Measurements from ENCODE around the gene TREML1. TPM values are rescaled to one million over a fixed set of nuclear protein-coding genes. Genes with fewer than 3 reads are reported as not detected.

Gene TREML1
- not detected in 2 replicates for total RNA-seq

GRCh38 chr6:41153992-41154625, at the start of gene TREML1:
Gene TREML1, minus strand, starts transcription at chr6:41154347. Its CDS starts 59 bp downstream, at chr6:41154288.

GRCh38 chr6:41200901-41201763, 47.0 kb upstream of the TREML1 start, which contains the start of gene TREML2:
Gene TREML2, minus strand, starts transcription at chr6:41201149. Its CDS starts 141 bp downstream, at chr6:41201008.

GRCh38 chr6:41162687-41163418, 8.7 kb upstream of the TREML1 start, which contains the start of gene TREM2:
Gene TREM2, minus strand, starts transcription at chr6:41163116. Its CDS starts 34 bp downstream, at chr6:41163082.

Other genes starting within 250 kb of the TREML1 start
- under 0.01 TPM in 1 of 2 replicates, not detected in the other for gene UNC5CL, start 115.1 kb downstream of the TREML1 start, total RNA-seq
- gene TSPO2, start 111.9 kb downstream of the TREML1 start, total RNA-seq = not detected in 2 replicates
- gene APOBEC2, start 101.1 kb downstream of the TREML1 start, total RNA-seq = not detected in 2 replicates
- 9.6 and 13.6 TPM in 2 replicates for gene OARD1, start 82.0 kb downstream of the TREML1 start, total RNA-seq
- 12.6 and 14.8 TPM in 2 replicates for gene NFYA, start 81.4 kb downstream of the TREML1 start, total RNA-seq
- not detected in 2 replicates for gene TREM2, start 8.8 kb upstream of the TREML1 start, total RNA-seq
- gene TREML2, start 46.8 kb upstream of the TREML1 start, total RNA-seq = not detected in 2 replicates
- not detected in 2 replicates for gene TREML4, start 74.0 kb upstream of the TREML1 start, total RNA-seq
- 0.19 and 0.66 TPM in 2 replicates for gene TREM1, start 132.3 kb upstream of the TREML1 start, total RNA-seq
- not detected in 2 replicates for gene NCR2, start 181.3 kb upstream of the TREML1 start, total RNA-seq

Measured in aortic smooth muscle cell (primary cell).